Smooth muscle cell (in vitro differentiated cells): Measurements from ENCODE around the gene ZNF346. TPM values are rescaled to one million over a fixed set of nuclear protein-coding genes. Genes with fewer than 3 reads are reported as not detected.

Source experiments
- DNase-seq: peaks from one replicate; lab custom pipeline; 2025; ENCODE audit not compliant: unreplicated experiment; lab: John Stamatoyannopoulos, UW
- H2AFZ ChIP-seq: fragments of 200-600 bp; sonication (generic); 2 replicates; pipeline ENCODE4 v1.6.0; 2016; ENCODE audit warnings: antibody characterized with exemption, low read depth, mild to moderate bottlenecking
- H3F3A ChIP-seq: fragments of 200-600 bp; sonication (generic); 2 replicates; pipeline ENCODE4 v1.6.0; 2017; ENCODE audit warnings: antibody characterized with exemption, low read depth
- H3K27ac ChIP-seq: fragments of 200-600 bp; sonication (generic); 2 replicates; pipeline ENCODE4 v1.5.1; 2016; ENCODE audit warnings: low read depth, mild to moderate bottlenecking
- H3K27me3 ChIP-seq: fragments of 200-600 bp; sonication (generic); 2 replicates; pipeline ENCODE4 v1.6.1; 2016; ENCODE audit warnings: low read depth, mild to moderate bottlenecking
- H3K36me3 ChIP-seq: fragments of 200-600 bp; sonication (generic); 2 replicates; pipeline ENCODE4 v1.5.1; 2016; ENCODE audit warnings: low read depth
- H3K4me1 ChIP-seq: fragments of 200-600 bp; sonication (generic); 2 replicates; pipeline ENCODE4 v1.5.1; 2016; ENCODE audit warnings: low read depth
- H3K4me2 ChIP-seq: fragments of 200-600 bp; sonication (generic); 2 replicates; pipeline ENCODE4 v1.6.0; 2016; ENCODE audit warnings: mild to moderate bottlenecking
- H3K4me3 ChIP-seq: fragments of 200-600 bp; sonication (generic); 2 replicates; pipeline ENCODE4 v1.5.1; 2016; ENCODE audit warnings: mild to moderate bottlenecking
- H3K79me2 ChIP-seq: fragments of 200-600 bp; sonication (generic); 2 replicates; pipeline ENCODE4 v1.6.0; 2016; ENCODE audit warnings: low read depth, mild to moderate bottlenecking
- H3K9ac ChIP-seq: fragments of 200-600 bp; sonication (generic); 2 replicates; pipeline ENCODE4 v1.6.0; 2016; ENCODE audit warnings: low read depth
- H3K9me3 ChIP-seq: fragments of 200-600 bp; sonication (generic); replicated peaks from 2 replicates; pipeline ENCODE4 v1.5.1; 2016; ENCODE audit warnings: low read depth
- H4K20me1 ChIP-seq: fragments of 200-600 bp; sonication (generic); 2 replicates; pipeline ENCODE4 v1.6.0; 2016; ENCODE audit warnings: low read depth
- CTCF ChIP-seq: fragments of 200-600 bp; sonication (generic); IDR thresholded peaks from 2 replicates; pipeline ENCODE4 v1.5.1; 2017; ENCODE audit warnings: borderline replicate concordance, mild to moderate bottlenecking, antibody characterized with exemption; ENCODE audit not compliant: insufficient read depth, poor library complexity, severe bottlenecking
- WGBS: methylation state at CpG from one replicate; pipeline ENCODE4 v1.1.7; 2016; ENCODE audit warnings: low lambda C conversion rate; 5-methylcytosine and 5-hydroxymethylcytosine counted together
- polyA plus RNA-seq: library from polyadenylated mRNA; unstranded; fragments of >200 nt; fragmentation: Nextera tagmentation; extraction: Ambion mirVana; gene quantifications from 2 replicates; pipeline ENCODE4 v1.2.1, GENCODE V29; 2016
- total RNA-seq: library from RNA; depleted of rRNA; stranded (reverse); fragments of >200 nt; gene quantifications from 2 replicates; pipeline ENCODE4 v1.2.3, GENCODE V29; 2014

Gene ZNF346
- total and polyA plus RNA-seq, 2 experiments from 2014 or later, result 6.9 to 14.8 TPM

GRCh38 chr5:177018341-177018740 lies 4.2 kb upstream of the ZNF346 start:
- no peaks in the 10 kb centered on the region for H3K9me3 ChIP-seq
- no peaks in the 10 kb centered on the region for H3F3A ChIP-seq
- no peaks in the 10 kb centered on the region for H4K20me1 ChIP-seq
- H3K4me1 ChIP-seq, result peaks cover 8% of the 10 kb centered on the region
- no peak overlapping the region for H3K4me3 ChIP-seq
- no peaks in the 10 kb centered on the region for H3K36me3 ChIP-seq
- H3K9ac ChIP-seq, result no peak overlapping the region
- no peaks in the 10 kb centered on the region for H3K27me3 ChIP-seq
- no peak overlapping the region for H3K4me2 ChIP-seq
- no peak for DNase-seq
- 73% methylated on average over 2 of the region's 2 CpGs for WGBS
- no peak for TF ChIP-seq CTCF
- H3K79me2 ChIP-seq, result peaks cover 1% of the 10 kb centered on the region
- no peak overlapping the region for H3K27ac ChIP-seq
- H2AFZ ChIP-seq, result no peak overlapping the region

GRCh38 chr5:177020033-177020432 lies 2.5 kb upstream of the ZNF346 start:
- Histone ChIP-seq H3K4me1 (peaks cover 13% of the 10 kb centered on the region), H3K79me2 (peaks cover 11% of the 10 kb centered on the region), H3F3A (no peaks in the 10 kb centered on the region), H3K27ac (no peak overlapping the region), H3K9me3 (no peaks in the 10 kb centered on the region), H4K20me1 (peaks cover 9% of the 10 kb centered on the region), H3K4me2 (no peak overlapping the region), H3K9ac (no peak overlapping the region), H3K27me3 (no peaks in the 10 kb centered on the region), H2AFZ (no peak overlapping the region), H3K4me3 (no peak overlapping the region), H3K36me3 (no peaks in the 10 kb centered on the region)
- TF ChIP-seq CTCF, result no peak
- WGBS, result 97% methylated on average over 2 of the region's 2 CpGs
- DNase-seq, result no peak

GRCh38 chr5:177023303-177023664 lies 788 bp downstream of the ZNF346 start:
- Histone ChIP-seq H3K4me1 (peaks cover 13% of the 10 kb centered on the region), H3K27me3 (no peaks in the 10 kb centered on the region), H3K4me2 (peak overlapping the region; percentile 86), H3K27ac (no peak overlapping the region), H3F3A (no peaks in the 10 kb centered on the region), H3K36me3 (no peaks in the 10 kb centered on the region), H4K20me1 (peaks cover 9% of the 10 kb centered on the region), H3K79me2 (peaks cover 23% of the 10 kb centered on the region), H2AFZ (peak overlapping the region; percentile 99), H3K9ac (peak overlapping the region; percentile 86), H3K9me3 (no peaks in the 10 kb centered on the region), H3K4me3 (peak overlapping the region; percentile 70)
- no peak for DNase-seq
- 31% methylated on average over 6 of the region's 6 CpGs for WGBS
- TF ChIP-seq CTCF, result no peak

- no peaks in the 10 kb centered on the region for H3K27me3 ChIP-seq
- 93% methylated on average over 1 of the region's 1 CpG for WGBS
- H4K20me1 ChIP-seq, result peaks cover 9% of the 10 kb centered on the region
- no peaks in the 10 kb centered on the region for H3K36me3 ChIP-seq
- H3K9me3 ChIP-seq, result no peaks in the 10 kb centered on the region
- no peak overlapping the region for H3K9ac ChIP-seq
- peaks cover 23% of the 10 kb centered on the region for H3K79me2 ChIP-seq
- no peak overlapping the region for H3K4me2 ChIP-seq
- H3K27ac ChIP-seq, result no peak overlapping the region
- no peak overlapping the region for H3K4me3 ChIP-seq
- no peak for DNase-seq
- TF ChIP-seq CTCF, result no peak
- H2AFZ ChIP-seq, result no peak overlapping the region
- no peaks in the 10 kb centered on the region for H3F3A ChIP-seq
- peaks cover 13% of the 10 kb centered on the region for H3K4me1 ChIP-seq
Measured at GRCh38 chr5:177024559-177024958, 2.1 kb downstream of the ZNF346 start.
